ENCODE data around the gene WDR93.
"Not testable (repeated sequence)": the region's sequence is repeated elsewhere in the genome, so short reads cannot be mapped to it uniquely, and the experiment has no call there.

Gene WDR93

GRCh38 chr15:89669941-89670340 is 20.7 kb upstream of the WDR93 start:
- Mint-ChIP-seq H3K9me3 (no peaks in the 10 kb centered on the region), H3K36me3 (no peaks in the 10 kb centered on the region), H3K4me3 (no peak overlapping the region), H3K4me1 (no peaks in the 10 kb centered on the region), H3K27ac (no peak overlapping the region)
- ATAC-seq (no peak), DNase-seq (ENCODE audit: low spot score in 2 of 2) (no peak)

GRCh38 chr15:89670971-89671560 is 19.5 kb upstream of the WDR93 start:
- no peaks in the 10 kb centered on the region for H3K9me3 Mint-ChIP-seq
- no peak for DNase-seq (ENCODE audit: low spot score in 2 of 2)
- ATAC-seq: no peak
- H3K4me1 Mint-ChIP-seq: no peaks in the 10 kb centered on the region
- H3K27ac Mint-ChIP-seq: no peak overlapping the region
- no peaks in the 10 kb centered on the region for H3K36me3 Mint-ChIP-seq
- H3K4me3 Mint-ChIP-seq: no peak overlapping the region

GRCh38 chr15:89671687-89672086 is 18.9 kb upstream of the WDR93 start:
- no peak overlapping the region for H3K27ac Mint-ChIP-seq
- H3K4me1 Mint-ChIP-seq: no peaks in the 10 kb centered on the region
- H3K4me3 Mint-ChIP-seq: no peak overlapping the region
- H3K9me3 Mint-ChIP-seq: no peaks in the 10 kb centered on the region
- ATAC-seq: no peak
- no peaks in the 10 kb centered on the region for H3K36me3 Mint-ChIP-seq
- no peak for DNase-seq (ENCODE audit: low spot score in 2 of 2)

- no peaks in the 10 kb centered on the region for H3K36me3 Mint-ChIP-seq
- DNase-seq (ENCODE audit: low spot score in 2 of 2) (no peak), ATAC-seq (no peak)
- H3K9me3 Mint-ChIP-seq: no peaks in the 10 kb centered on the region
- no peak overlapping the region for H3K27ac Mint-ChIP-seq
- no peak overlapping the region for H3K4me3 Mint-ChIP-seq
- H3K4me1 Mint-ChIP-seq: no peaks in the 10 kb centered on the region
These were observed 18.1 kb upstream of the WDR93 start for GRCh38 chr15:89672221-89673164.

GRCh38 chr15:89673165-89673512 is 17.5 kb upstream of the WDR93 start:
- no peaks in the 10 kb centered on the region for H3K36me3 Mint-ChIP-seq
- H3K4me3 Mint-ChIP-seq: no peak overlapping the region
- H3K27ac Mint-ChIP-seq: no peak overlapping the region
- DNase-seq (ENCODE audit: low spot score in 2 of 2) (peak in 1 of 2 donors; percentile 58), ATAC-seq (peak; percentile 52)
- H3K4me1 Mint-ChIP-seq: no peaks in the 10 kb centered on the region
- no peaks in the 10 kb centered on the region for H3K9me3 Mint-ChIP-seq

GRCh38 chr15:89674526-89674925 is 16.1 kb upstream of the WDR93 start:
- ATAC-seq (no peak), DNase-seq (ENCODE audit: low spot score in 2 of 2) (no peak)
- H3K4me3 Mint-ChIP-seq: no peak overlapping the region
- no peaks in the 10 kb centered on the region for H3K4me1 Mint-ChIP-seq
- H3K36me3 Mint-ChIP-seq: no peaks in the 10 kb centered on the region
- H3K9me3 Mint-ChIP-seq: no peaks in the 10 kb centered on the region
- H3K27ac Mint-ChIP-seq: no peak overlapping the region

- H3K4me3 Mint-ChIP-seq: no peak overlapping the region
- no peak overlapping the region for H3K27ac Mint-ChIP-seq
- no peak for DNase-seq (ENCODE audit: low spot score in 2 of 2)
- H3K4me1 Mint-ChIP-seq: no peaks in the 10 kb centered on the region
- H3K36me3 Mint-ChIP-seq: no peaks in the 10 kb centered on the region
- H3K9me3 Mint-ChIP-seq: no peaks in the 10 kb centered on the region
- ATAC-seq: no peak
These were observed 15.0 kb upstream of the WDR93 start for GRCh38 chr15:89675606-89676005.

GRCh38 chr15:89677381-89677780 is 13.2 kb upstream of the WDR93 start:
- Mint-ChIP-seq H3K9me3 (no peaks in the 10 kb centered on the region), H3K4me1 (no peaks in the 10 kb centered on the region), H3K4me3 (no peak overlapping the region), H3K27ac (no peak overlapping the region), H3K36me3 (no peaks in the 10 kb centered on the region)
- ATAC-seq (no peak), DNase-seq (ENCODE audit: low spot score in 2 of 2) (no peak)

GRCh38 chr15:89679212-89679611 is 11.4 kb upstream of the WDR93 start, which contains the start of gene PLIN1:
PLIN1 (minus strand) TSS chr15:89679367; CDS start chr15:89677489, 1,878 bp downstream.
- Mint-ChIP-seq H3K4me3 (no peak within 1 kb of the TSS), H3K27ac (no peak within 1 kb of the TSS), H3K4me1 (no peaks in the 10 kb centered on the region), H3K9me3 (no peaks in the 10 kb centered on the region), H3K36me3 (no peaks in the 10 kb centered on the region)
- no peak for DNase-seq (ENCODE audit: low spot score in 2 of 2)
- no peak for ATAC-seq

GRCh38 chr15:89680282-89680873 is 10.2 kb upstream of the WDR93 start:
- H3K9me3 Mint-ChIP-seq: no peaks in the 10 kb centered on the region
- DNase-seq (ENCODE audit: low spot score in 2 of 2) (no peak), ATAC-seq (no peak)
- H3K4me3 Mint-ChIP-seq: no peak overlapping the region
- H3K4me1 Mint-ChIP-seq: no peaks in the 10 kb centered on the region
- H3K36me3 Mint-ChIP-seq: no peaks in the 10 kb centered on the region
- no peak overlapping the region for H3K27ac Mint-ChIP-seq

GRCh38 chr15:89681146-89681545 is 9.5 kb upstream of the WDR93 start:
- H3K4me1 Mint-ChIP-seq: no peaks in the 10 kb centered on the region
- no peak overlapping the region for H3K4me3 Mint-ChIP-seq
- no peak overlapping the region for H3K27ac Mint-ChIP-seq
- H3K9me3 Mint-ChIP-seq: no peaks in the 10 kb centered on the region
- DNase-seq (ENCODE audit: low spot score in 2 of 2) (no peak), ATAC-seq (no peak)
- H3K36me3 Mint-ChIP-seq: no peaks in the 10 kb centered on the region

- peaks cover 13% of the 10 kb centered on the region for H3K4me1 Mint-ChIP-seq
- ATAC-seq (no peak), DNase-seq (ENCODE audit: low spot score in 2 of 2) (no peak)
- H3K9me3 Mint-ChIP-seq: no peaks in the 10 kb centered on the region
- peaks cover 6% of the 10 kb centered on the region for H3K36me3 Mint-ChIP-seq
- H3K27ac Mint-ChIP-seq: no peak overlapping the region
- H3K4me3 Mint-ChIP-seq: no peak overlapping the region
These were observed 4.6 kb upstream of the WDR93 start for GRCh38 chr15:89685995-89686394.

- no peak overlapping the region for H3K4me3 Mint-ChIP-seq
- peaks cover 16% of the 10 kb centered on the region for H3K4me1 Mint-ChIP-seq
- H3K27ac Mint-ChIP-seq: no peak overlapping the region
- peaks cover 6% of the 10 kb centered on the region for H3K36me3 Mint-ChIP-seq
- ATAC-seq (no peak), DNase-seq (ENCODE audit: low spot score in 2 of 2) (no peak)
- no peaks in the 10 kb centered on the region for H3K9me3 Mint-ChIP-seq
These were observed 4.1 kb upstream of the WDR93 start for GRCh38 chr15:89686522-89686921.

- H3K4me3 Mint-ChIP-seq: peak overlapping the region; percentile 85
- DNase-seq (ENCODE audit: low spot score in 2 of 2); ATAC-seq; H3K36me3 Mint-ChIP-seq; H3K9me3 Mint-ChIP-seq: not testable (repeated sequence)
- H3K4me1 Mint-ChIP-seq: peaks cover 16% of the 10 kb centered on the region
- peak overlapping the region; percentile 90 for H3K27ac Mint-ChIP-seq
These were observed 708 bp upstream of the WDR93 start for GRCh38 chr15:89689930-89690275.

GRCh38 chr15:89693091-89693490 is 2.5 kb downstream of the WDR93 start:
- Mint-ChIP-seq H3K36me3 (peaks cover 6% of the 10 kb centered on the region), H3K4me3 (no peak overlapping the region), H3K27ac (no peak overlapping the region), H3K4me1 (peaks cover 16% of the 10 kb centered on the region), H3K9me3 (no peaks in the 10 kb centered on the region)
- no peak for DNase-seq (ENCODE audit: low spot score in 2 of 2)
- ATAC-seq: no peak

- Mint-ChIP-seq H3K36me3 (peaks cover 6% of the 10 kb centered on the region), H3K4me3 (no peak overlapping the region), H3K4me1 (peaks cover 16% of the 10 kb centered on the region), H3K9me3 (no peaks in the 10 kb centered on the region), H3K27ac (no peak overlapping the region)
- ATAC-seq (no peak), DNase-seq (ENCODE audit: low spot score in 2 of 2) (no peak)
These were observed 3.1 kb downstream of the WDR93 start for GRCh38 chr15:89693696-89694095.
